RKO (cell line): ENCODE measurements around the gene PTPRD.

Experiments
- DNase-seq: peaks from one replicate; pipeline ENCODE4 v3.0.0-alpha.2; 2016; ENCODE audit warnings: low spot score

PTPRD gene

GRCh38 chr9:8571643-8572042, 2041.2 kb downstream of the PTPRD start:
- no peak for DNase-seq

GRCh38 chr9:8570776-8571175, 2042.0 kb downstream of the PTPRD start:
- no peak for DNase-seq

- no peak for DNase-seq
Measured at GRCh38 chr9:8569823-8570222, 2043.0 kb downstream of the PTPRD start.

- DNase-seq: no peak
Measured at GRCh38 chr9:8567963-8568579, 2044.7 kb downstream of the PTPRD start.

- DNase-seq: no peak
Measured at GRCh38 chr9:8564960-8565359, 2047.8 kb downstream of the PTPRD start.

- no peak for DNase-seq
Measured at GRCh38 chr9:8560560-8561525, 2052.0 kb downstream of the PTPRD start.

GRCh38 chr9:8558176-8558575, 2054.6 kb downstream of the PTPRD start:
- no peak for DNase-seq

GRCh38 chr9:8555762-8556500, 2056.9 kb downstream of the PTPRD start:
- DNase-seq: no peak

GRCh38 chr9:8553444-8553843, 2059.4 kb downstream of the PTPRD start:
- DNase-seq: no peak

- no peak for DNase-seq
Measured at GRCh38 chr9:8552732-8553131, 2060.1 kb downstream of the PTPRD start.

- DNase-seq: no peak
Measured at GRCh38 chr9:8549214-8549613, 2063.6 kb downstream of the PTPRD start.

GRCh38 chr9:8543219-8543618, 2069.6 kb downstream of the PTPRD start:
- DNase-seq: no peak

- DNase-seq: no peak
Measured at GRCh38 chr9:8542537-8542936, 2070.3 kb downstream of the PTPRD start.

GRCh38 chr9:8539681-8540197, 2073.1 kb downstream of the PTPRD start:
- DNase-seq: no peak

- no peak for DNase-seq
Measured at GRCh38 chr9:8536845-8537244, 2076.0 kb downstream of the PTPRD start.

GRCh38 chr9:8534828-8535227, 2078.0 kb downstream of the PTPRD start:
- DNase-seq: no peak

GRCh38 chr9:8533681-8534080, 2079.1 kb downstream of the PTPRD start:
- no peak for DNase-seq

GRCh38 chr9:8531826-8532415, 2080.9 kb downstream of the PTPRD start:
- no peak for DNase-seq

- DNase-seq: no peak
Measured at GRCh38 chr9:8521112-8521511, 2091.7 kb downstream of the PTPRD start.

GRCh38 chr9:8515748-8516147, 2097.1 kb downstream of the PTPRD start:
- DNase-seq: no peak

GRCh38 chr9:8514760-8515159, 2098.0 kb downstream of the PTPRD start:
- DNase-seq: no peak

- DNase-seq: no peak
Measured at GRCh38 chr9:8508671-8509290, 2104.0 kb downstream of the PTPRD start.
